H1 (cell line): Measurements from ENCODE around the gene CHD9. TPM values are rescaled to one million over a fixed set of nuclear protein-coding genes. Genes with fewer than 3 reads are reported as not detected.

Experiments used
- CTCF ChIA-PET: fragments of 300-600 bp; sonication (Branson Sonifier 250); formaldehyde crosslinking; loops from one replicate; lab custom pipeline; 2021; ENCODE audit not compliant: partially characterized antibody; lab: Charles Lee
- POLR2A ChIA-PET: fragments of 300-600 bp; sonication (Branson Sonifier 250); formaldehyde crosslinking; loops from one replicate; lab custom pipeline; 2021; ENCODE audit warnings: inconsistent platforms; ENCODE audit not compliant: partially characterized antibody; lab: Charles Lee
- DNase-seq, 2 experiments: peaks; one replicate each; pipeline versions ENCODE4 v3.0.0 to v3.0.0-alpha.2; 2010 to 2022; ENCODE audit warnings: low spot score in 2 of 2, low read depth in 1 of 2, mixed read lengths in 1 of 2
- FAIRE-seq: peaks from 2 replicates; lab custom pipeline; 2011; peaks lifted over from hg19 to GRCh38; lab: Jason Lieb, UNC
- H2AFZ ChIP-seq: 2 replicates; pipeline ENCODE4 v1.8.1; 2012; ENCODE audit warnings: low read length, inconsistent platforms
- H2AK5ac ChIP-seq: 2 replicates; pipeline ENCODE4 v1.6.1; 2013; ENCODE audit warnings: low read depth, low read length
- H2BK120ac ChIP-seq: replicated peaks from 2 replicates; pipeline ENCODE3; 2013; ENCODE audit warnings: low read depth, low read length, inconsistent platforms
- H2BK12ac ChIP-seq: 2 replicates; pipeline ENCODE4 v1.6.1; 2013; ENCODE audit warnings: low read depth, low read length
- H2BK15ac ChIP-seq: 2 replicates; pipeline ENCODE4 v1.6.1; 2013; ENCODE audit warnings: low read length
- H2BK20ac ChIP-seq: 2 replicates; pipeline ENCODE4 v1.6.1; 2013; ENCODE audit warnings: low read length
- H2BK5ac ChIP-seq: 2 replicates; pipeline ENCODE4 v1.6.1; 2013; ENCODE audit warnings: low read depth, low read length
- H3K14ac ChIP-seq: 2 replicates; pipeline ENCODE4 v1.6.1; 2013; ENCODE audit warnings: inconsistent platforms; ENCODE audit not compliant: insufficient read length
- H3K18ac ChIP-seq: 2 replicates; pipeline ENCODE4 v1.6.1; 2013; ENCODE audit warnings: low read length; ENCODE audit errors: extremely low read depth
- H3K23ac ChIP-seq: 2 replicates; pipeline ENCODE4 v1.6.1; 2013; ENCODE audit warnings: inconsistent platforms; ENCODE audit not compliant: insufficient read length
- H3K23me2 ChIP-seq: 2 replicates; pipeline ENCODE4 v1.6.1; 2013; ENCODE audit warnings: low read depth, low read length
- H3K27ac ChIP-seq: 2 replicates; pipeline ENCODE4 v1.6.1; 2011; ENCODE audit warnings: low read depth, low read length, inconsistent platforms
- H3K27me3 ChIP-seq, 4 experiments: replicated peaks in 1 of 4; 1 replicate in 1 of 4; 2 replicates in 3 of 4; pipeline versions ENCODE4 v1.6.1 to v1.8.1; 2011 to 2013; ENCODE audit warnings: low read length in 3 of 4, mild to moderate bottlenecking in 3 of 4, inconsistent platforms in 2 of 4, mixed read lengths in 2 of 4, moderate library complexity in 1 of 4; ENCODE audit not compliant: control insufficient read depth in 3 of 4, insufficient read depth in 3 of 4; ENCODE audit errors: extremely low read depth in 1 of 4
- H3K36me3 ChIP-seq, 4 experiments: 2 replicates each; pipeline versions ENCODE4 v1.6.1 to v1.8.1; 2011 to 2013; ENCODE audit warnings: mild to moderate bottlenecking in 4 of 4, low read length in 3 of 4, moderate library complexity in 2 of 4, control low read depth in 1 of 4, inconsistent platforms in 1 of 4; ENCODE audit not compliant: insufficient read depth in 4 of 4, control insufficient read depth in 2 of 4
- H3K4ac ChIP-seq: replicated peaks from 2 replicates; pipeline ENCODE3; 2013; ENCODE audit warnings: low read length, low read depth, mixed read lengths, inconsistent platforms; ENCODE audit not compliant: insufficient read length
- H3K4me1 ChIP-seq, 4 experiments: replicated peaks in 1 of 4; 1 replicate in 1 of 4; 2 replicates in 3 of 4; pipeline versions ENCODE4 v1.6.1 to v1.8.1; 2011 to 2013; ENCODE audit warnings: low read length in 3 of 4, inconsistent platforms in 2 of 4, mixed read lengths in 1 of 4; ENCODE audit not compliant: insufficient read depth in 4 of 4, control insufficient read depth in 3 of 4
- H3K4me2 ChIP-seq, 2 experiments: 2 replicates each; pipeline versions ENCODE4 v1.6.1 to v1.8.1; 2011 to 2013; ENCODE audit warnings: low read depth in 2 of 2, low read length in 2 of 2, control low read depth in 1 of 2, inconsistent platforms in 1 of 2, mild to moderate bottlenecking in 1 of 2; ENCODE audit not compliant: insufficient read depth in 1 of 2
- H3K4me3 ChIP-seq, 4 experiments: fragments of 200-600, 300-600 bp in 1 of 4; sonication (generic), shearing (Covaris generic), sonication (Bioruptor Twin) in 1 of 4; 2 replicates each; pipeline versions ENCODE4 v1.5.1 to v1.8.1; 2011 to 2016; ENCODE audit warnings: low read length in 4 of 4, low read depth in 3 of 4, control low read depth in 2 of 4, inconsistent platforms in 2 of 4, mild to moderate bottlenecking in 2 of 4, mixed read lengths in 1 of 4, moderate library complexity in 1 of 4; ENCODE audit not compliant: insufficient read depth in 2 of 4; ENCODE audit errors: extremely low read depth in 1 of 4
- H3K56ac ChIP-seq: replicated peaks from 2 replicates; pipeline ENCODE3; 2013; ENCODE audit warnings: low read depth, mild to moderate bottlenecking, mixed read lengths, low read length, inconsistent platforms; ENCODE audit not compliant: insufficient read length
- H3K79me1 ChIP-seq: 2 replicates; pipeline ENCODE4 v1.6.1; 2013; ENCODE audit warnings: low read depth, low read length, control low read depth
- H3K79me2 ChIP-seq, 2 experiments: 2 replicates each; pipeline versions ENCODE4 v1.6.1 to v1.8.1; 2012 to 2013; ENCODE audit warnings: low read length in 2 of 2, mild to moderate bottlenecking in 2 of 2, inconsistent platforms in 1 of 2; ENCODE audit not compliant: insufficient read depth in 2 of 2, control insufficient read depth in 1 of 2
- H3K9ac ChIP-seq, 4 experiments: replicated peaks in 1 of 4; 1 replicate in 1 of 4; 2 replicates in 3 of 4; pipeline versions ENCODE4 v1.6.1 to v1.8.1; 2011 to 2013; ENCODE audit warnings: low read depth in 3 of 4, low read length in 3 of 4, control low read depth in 2 of 4, mild to moderate bottlenecking in 2 of 4, moderate library complexity in 2 of 4, inconsistent platforms in 1 of 4; ENCODE audit errors: extremely low read depth in 1 of 4
- H3K9me3 ChIP-seq, 2 experiments: 2 replicates each; pipeline versions ENCODE4 v1.6.1 to v1.8.1; 2012 to 2013; ENCODE audit warnings: mild to moderate bottlenecking in 2 of 2, moderate library complexity in 2 of 2, control low read depth in 1 of 2, inconsistent platforms in 1 of 2, low read depth in 1 of 2, low read length in 1 of 2, mixed read lengths in 1 of 2; ENCODE audit not compliant: insufficient read depth in 2 of 2
- H4K20me1 ChIP-seq, 2 experiments: replicated peaks in 1 of 2; 2 replicates each; pipeline versions ENCODE3 to v1.8.1; 2011 to 2013; ENCODE audit warnings: inconsistent platforms in 2 of 2, low read length in 2 of 2, mild to moderate bottlenecking in 1 of 2; ENCODE audit not compliant: insufficient read depth in 2 of 2, control insufficient read depth in 1 of 2
- H4K5ac ChIP-seq: 2 replicates; pipeline ENCODE4 v1.6.1; 2013; ENCODE audit warnings: low read length, low read depth, mixed read lengths, inconsistent platforms; ENCODE audit not compliant: insufficient read length
- H4K8ac ChIP-seq: 2 replicates; pipeline ENCODE4 v1.8.0; 2013; ENCODE audit warnings: mild to moderate bottlenecking, moderate library complexity, low read length, inconsistent platforms; ENCODE audit not compliant: insufficient read depth; ENCODE audit errors: extremely low read depth
- H4K91ac ChIP-seq: replicated peaks from 2 replicates; pipeline ENCODE3; 2013; ENCODE audit warnings: low read length, mixed read lengths, inconsistent platforms; ENCODE audit not compliant: insufficient read length
- ASH2L ChIP-seq: fragments of 200-600, 300-600 bp; sonication (generic); IDR thresholded peaks from one replicate; pipeline ENCODE4 v1.7.1; 2017; ENCODE audit warnings: low read length
- ATF2 ChIP-seq: IDR thresholded peaks from 2 replicates; pipeline ENCODE4 v1.6.1; 2012; ENCODE audit warnings: low read length, inconsistent platforms
- CREB1 ChIP-seq: IDR thresholded peaks from 2 replicates; pipeline ENCODE4 v1.6.1; 2012; ENCODE audit warnings: inconsistent platforms
- EGR1 ChIP-seq: IDR thresholded peaks from 2 replicates; pipeline ENCODE4 v1.6.1; 2011; ENCODE audit warnings: low read depth, low read length, borderline replicate concordance
- GABPA ChIP-seq: IDR thresholded peaks from 2 replicates; pipeline ENCODE4 v1.6.1; 2011; ENCODE audit warnings: mild to moderate bottlenecking, low read length, moderate library complexity, borderline replicate concordance; ENCODE audit not compliant: insufficient read depth
- JUND ChIP-seq: IDR thresholded peaks from 2 replicates; pipeline ENCODE4 v1.6.1; 2011; ENCODE audit warnings: mild to moderate bottlenecking, improper control_type of control experiment, low read length
- MAX ChIP-seq: IDR thresholded peaks from 2 replicates; pipeline ENCODE4 v1.6.1; 2012; ENCODE audit warnings: inconsistent platforms
- POLR2A ChIP-seq, 2 experiments: IDR thresholded peaks; 1 replicate in 1 of 2; 2 replicates in 1 of 2; pipeline ENCODE4 v1.6.1; 2011; ENCODE audit warnings: low read depth in 2 of 2, low read length in 2 of 2, mild to moderate bottlenecking in 2 of 2; ENCODE audit errors: control extremely low read depth in 1 of 2
- SP1 ChIP-seq: IDR thresholded peaks from 2 replicates; pipeline ENCODE4 v1.6.1; 2011; ENCODE audit warnings: low read depth, low read length
- TEAD4 ChIP-seq: IDR thresholded peaks from 2 replicates; pipeline ENCODE4 v1.6.1; 2012; ENCODE audit warnings: low read depth, low read length, inconsistent platforms, mixed read lengths
- WGBS, 2 experiments: shearing (Covaris generic) in 1 of 2; methylation state at CpG; one replicate each; pipeline versions ENCODE4 v1.1.6 to v1.1.7; 2013 to 2015; ENCODE audit warnings: low lambda C conversion rate in 2 of 2, mixed read lengths in 2 of 2, inconsistent platforms in 1 of 2, low coverage in 1 of 2, missing lambda C conversion rate in 1 of 2; ENCODE audit not compliant: insufficient replicate concordance in 2 of 2, insufficient coverage in 1 of 2, insufficient read length in 1 of 2; ENCODE audit errors: extremely low coverage in 1 of 2, missing lambda C conversion rate in 1 of 2; 5-methylcytosine and 5-hydroxymethylcytosine counted together
- polyA plus RNA-seq, 7 experiments: library from polyadenylated mRNA; depleted of rRNA in 3 of 7; stranded (reverse) in 5 of 7; unstranded in 2 of 7; fragments of >200 nt in 5 of 7; fragments of 200-250 nt in 2 of 7; gene quantifications; 1 replicate in 5 of 7; 2 replicates in 1 of 7; 4 replicates in 1 of 7; pipeline versions ENCODE4 v1.2.1 to v1.2.3, GENCODE V29; 2011 to 2013; ENCODE audit warnings: missing spikeins in 2 of 7, mixed read lengths in 2 of 7
- total RNA-seq: library from RNA; stranded (reverse); fragmentation: NEBNext Ultra II Directional; extraction: Animal tissue kit (Norgen Biotek cat#: 25700); gene quantifications from 2 replicates; pipeline ENCODE4 v1.2.1, GENCODE V29; 2021

Gene CHD9
- total and polyA plus RNA-seq, 2 of the 8 experiments (the other 6 are each of a cell fraction or from before 2014, with no cell fraction given) = 9.9 to 32.4 TPM

- H2BK5ac ChIP-seq = peak overlapping the region; percentile 67; the same call in 1 of the 2 replicates
- H2AFZ ChIP-seq = no peak overlapping the region
- 54% methylated on average over 7 of the region's 7 CpGs; no CpG with 5 or more reads in 1 of the 2 experiments for WGBS, 2 experiments
- no peaks in the 10 kb centered on the region; a peak in 1 of 7 replicates for H3K27me3 ChIP-seq
- DNase-seq = no peak
- H3K23ac ChIP-seq = no peak overlapping the region
- no peak overlapping the region for H3K9ac ChIP-seq
- no peaks in the 10 kb centered on the region for H4K20me1 ChIP-seq
- H3K4me2 ChIP-seq = peak overlapping the region; percentile 54 to 75
- no peaks in the 10 kb centered on the region for H3K23me2 ChIP-seq
- POLR2A ChIA-PET = interaction anchor here (0.7 to 3.0 kb wide), 7 partner anchors 9 to 38 kb away, joined by 3 to 15 read pairs (median 3); no protein-coding TSS in a partner anchor
- no peaks in the 10 kb centered on the region for H3K9me3 ChIP-seq
- peak overlapping the region; percentile 51; the same call in 1 of the 2 replicates for H2BK12ac ChIP-seq
- no peak overlapping the region for H4K5ac ChIP-seq
- peaks cover 25 to 42% (median 31%) of the 10 kb centered on the region in 4 experiments for H3K4me1 ChIP-seq
- H2BK15ac ChIP-seq = 0 out of 2 replicates have a peak overlapping the region, but pooled peaks have one; percentile 0
- peak overlapping the region; percentile 67; the same call in 1 of the 2 replicates for H2BK20ac ChIP-seq
- peak overlapping the region; percentile 88 for H3K18ac ChIP-seq
- no peaks in the 10 kb centered on the region for H3K36me3 ChIP-seq
- H2AK5ac ChIP-seq = peak overlapping the region; percentile 89
- FAIRE-seq = peak; percentile 69
- no peak overlapping the region for H3K14ac ChIP-seq
- no peaks in the 10 kb centered on the region; the same call in 1 of the 2 replicates for H3K79me1 ChIP-seq
- peak overlapping the region; percentile 35 for H3K27ac ChIP-seq
- no peak overlapping the region for H4K8ac ChIP-seq
- CTCF ChIA-PET = interaction anchor here (0.7 to 3.4 kb wide), 5 partner anchors 9 to 38 kb away, joined by 3 to 9 read pairs (median 3); partner anchors contain the start of gene CHD9
- peak overlapping the region in 1 of 4 experiments; percentile 35; a peak in 4 of 8 replicates for H3K4me3 ChIP-seq
- no peak overlapping the region for H3K4ac ChIP-seq
- no peak overlapping the region for H3K56ac ChIP-seq
- H4K91ac ChIP-seq = peak overlapping the region; percentile 12
- H3K79me2 ChIP-seq = peaks cover 0 to 17% of the 10 kb centered on the region in 2 experiments; a peak in 1 of 4 replicates
- no peak overlapping the region for H2BK120ac ChIP-seq
- TF ChIP-seq TEAD4 (peak; percentile 4; the same call in 1 of the 2 replicates), ASH2L (peak; percentile 30), SP1 (0 out of 2 replicates have a peak, but pooled peaks have one; percentile 44), GABPA (no peak), CREB1 (peak; percentile 42; the same call in 1 of the 2 replicates), POLR2A (IDR thresholded peaks at IDR 0.05; ENCODE audit: control extremely low read depth in 1 of 2, low read depth in 2 of 2, low read length in 2 of 2) (peak in 1 of 2 experiments; percentile 50; a peak in 2 of 3 replicates), JUND (peak; percentile 67), ATF2 (peak; percentile 35; the same call in 1 of the 2 replicates), MAX (no peak), EGR1 (no peak)
These were observed 36.8 kb downstream of the CHD9 start for GRCh38 chr16:53091466-53092211.
